ENCODE results near the gene SMARCE1. TPM values are rescaled to one million over a fixed set of nuclear protein-coding genes. Genes with fewer than 3 reads are reported as not detected.

The SMARCE1 gene
- total and polyA plus RNA-seq, 7 donors = 49.6 to 64.7 (median 59.9) TPM

DNA sequence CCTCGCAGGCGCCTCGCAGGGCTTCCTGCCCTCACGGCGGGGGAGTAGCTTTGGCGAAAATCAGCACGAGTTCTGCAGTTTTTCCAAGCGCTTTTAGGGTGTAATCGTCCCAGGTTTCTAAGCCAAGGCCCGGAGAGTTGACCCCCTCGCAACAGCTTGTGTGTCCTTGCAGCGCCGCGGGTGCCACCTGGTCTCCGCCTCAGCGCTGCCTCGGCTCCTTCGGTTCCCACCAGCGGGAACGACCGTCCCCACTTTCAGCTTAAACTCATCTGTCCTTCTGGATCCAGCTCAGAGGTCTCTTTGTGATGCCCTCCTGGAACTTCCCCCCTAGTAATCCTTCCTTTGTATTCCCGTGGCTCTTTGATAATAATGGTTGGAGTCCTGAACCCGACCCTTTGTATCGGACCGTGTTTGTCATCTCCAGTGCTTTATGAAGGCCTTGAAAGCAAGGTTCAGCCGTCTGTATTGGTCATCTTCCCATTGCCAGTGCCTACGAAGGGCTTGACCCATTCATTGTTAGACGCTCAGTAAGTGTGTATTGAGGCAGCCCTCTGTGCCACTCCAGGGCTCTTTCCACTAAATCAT, 858 bp upstream of the SMARCE1 start:
- DNase-seq = no peak
- 1 to 2% (median 1%) methylated on average over 27 to 28 of the region's 28 CpGs for WGBS, 3 donors
- intact Hi-C loops (cut with DNase I) = no loop called here

DNA sequence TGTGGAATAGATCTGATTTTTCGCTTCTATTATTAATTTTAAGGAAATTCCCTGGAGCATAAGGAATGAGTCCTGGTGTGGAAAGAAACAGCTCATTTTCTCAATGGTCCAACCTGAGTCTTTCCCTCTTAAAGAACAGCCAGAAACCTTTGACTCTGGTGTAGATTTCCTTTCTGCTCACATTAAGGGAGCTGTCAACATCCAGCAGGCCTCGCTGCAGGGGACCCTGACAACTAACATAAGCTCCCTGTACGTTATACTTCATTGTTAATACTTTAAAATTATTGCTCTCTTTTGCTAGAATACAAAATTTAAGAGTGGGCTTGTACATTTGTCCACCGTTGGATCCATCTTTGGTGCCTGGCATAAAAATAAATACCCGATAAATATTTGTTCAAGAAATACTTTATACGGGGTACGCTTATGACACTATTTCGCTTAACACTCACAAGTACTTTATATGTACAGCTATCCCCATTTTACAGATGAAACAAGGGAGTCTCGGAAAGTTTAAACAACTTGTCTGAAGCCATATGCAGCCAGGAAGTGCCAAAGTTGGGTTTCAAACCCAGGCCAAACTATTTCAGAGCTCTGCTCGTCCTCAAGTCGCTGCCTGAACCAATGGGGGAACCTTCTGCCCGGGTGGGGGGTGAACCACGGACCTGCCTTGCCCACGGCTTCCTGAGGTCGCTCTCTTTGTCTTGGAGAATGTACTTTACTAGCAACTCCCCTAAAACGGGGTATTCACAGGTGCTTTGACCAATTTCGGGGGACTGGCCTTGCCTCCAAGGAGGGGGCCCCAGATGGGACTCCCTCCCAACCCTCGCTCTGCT, 611 bp downstream of the SMARCE1 start:
- peak overlapping the region; percentile 96 for H3K27ac ChIP-seq
- WGBS, 3 donors = 7 to 10% (median 9%) methylated on average over 18 of the region's 18 CpGs
- H3K4me3 ChIP-seq = peak overlapping the region; percentile 95
- H3K36me3 ChIP-seq (ENCODE audit: insufficient read depth in 1 of 2, low read depth in 1 of 2) = peaks cover 0 to 37% of the 10 kb centered on the region in 2 donors
- TF ChIP-seq, protein P1, sequence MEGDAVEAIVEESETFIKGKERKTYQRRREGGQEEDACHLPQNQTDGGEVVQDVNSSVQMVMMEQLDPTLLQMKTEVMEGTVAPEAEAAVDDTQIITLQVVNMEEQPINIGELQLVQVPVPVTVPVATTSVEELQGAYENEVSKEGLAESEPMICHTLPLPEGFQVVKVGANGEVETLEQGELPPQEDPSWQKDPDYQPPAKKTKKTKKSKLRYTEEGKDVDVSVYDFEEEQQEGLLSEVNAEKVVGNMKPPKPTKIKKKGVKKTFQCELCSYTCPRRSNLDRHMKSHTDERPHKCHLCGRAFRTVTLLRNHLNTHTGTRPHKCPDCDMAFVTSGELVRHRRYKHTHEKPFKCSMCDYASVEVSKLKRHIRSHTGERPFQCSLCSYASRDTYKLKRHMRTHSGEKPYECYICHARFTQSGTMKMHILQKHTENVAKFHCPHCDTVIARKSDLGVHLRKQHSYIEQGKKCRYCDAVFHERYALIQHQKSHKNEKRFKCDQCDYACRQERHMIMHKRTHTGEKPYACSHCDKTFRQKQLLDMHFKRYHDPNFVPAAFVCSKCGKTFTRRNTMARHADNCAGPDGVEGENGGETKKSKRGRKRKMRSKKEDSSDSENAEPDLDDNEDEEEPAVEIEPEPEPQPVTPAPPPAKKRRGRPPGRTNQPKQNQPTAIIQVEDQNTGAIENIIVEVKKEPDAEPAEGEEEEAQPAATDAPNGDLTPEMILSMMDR (IDR thresholded peaks at IDR 0.05) = no peak
- ATAC-seq = peak; percentile 70 to 79 (median 72)
- intact Hi-C loops (cut with DNase I) = no loop called here
- DNase-seq = no peak
- peaks cover 20% of the 10 kb centered on the region for H3K4me1 ChIP-seq
- H3K27me3 ChIP-seq (ENCODE audit: insufficient read depth in 3 of 3, low read length in 2 of 3) = no peaks in the 10 kb centered on the region
- no peaks in the 10 kb centered on the region for H3K9me3 ChIP-seq

More for the DNA sequence above, 858 bp upstream of the SMARCE1 start:
- Histone ChIP-seq H3K27me3 (ENCODE audit: insufficient read depth in 3 of 3, low read length in 2 of 3) (no peaks in the 10 kb centered on the region), H3K4me3 (peak overlapping the region; percentile 95), H3K4me1 (peaks cover 20% of the 10 kb centered on the region), H3K27ac (peak overlapping the region; percentile 96), H3K9me3 (no peaks in the 10 kb centered on the region), H3K36me3 (ENCODE audit: insufficient read depth in 1 of 2, low read depth in 1 of 2) (peaks cover 0 to 22% of the 10 kb centered on the region in 2 donors)
- TF ChIP-seq, protein P1 (IDR thresholded peaks at IDR 0.05) = no peak
- ATAC-seq = peak; percentile 51 to 72 (median 60)

GRCh38 chr17:40645943-40646342, 1.7 kb downstream of the SMARCE1 start:
- H3K4me3 ChIP-seq = peak overlapping the region; percentile 95
- TF ChIP-seq, protein P1 (IDR thresholded peaks at IDR 0.05) = no peak
- intact Hi-C loops (cut with DNase I) = no loop called here

GRCh38 chr17:40645291-40645690, 2.3 kb downstream of the SMARCE1 start:
- intact Hi-C loops (cut with DNase I) = no loop called here
- Histone ChIP-seq H3K4me1 (peaks cover 20% of the 10 kb centered on the region), H3K27ac (no peak overlapping the region), H3K4me3 (no peak overlapping the region), H3K9me3 (no peaks in the 10 kb centered on the region), H3K36me3 (ENCODE audit: insufficient read depth in 1 of 2, low read depth in 1 of 2) (peaks cover 0 to 54% of the 10 kb centered on the region in 2 donors), H3K27me3 (ENCODE audit: insufficient read depth in 3 of 3, low read length in 2 of 3) (no peaks in the 10 kb centered on the region)
- TF ChIP-seq, protein P1 (IDR thresholded peaks at IDR 0.05) = no peak
- ATAC-seq = no peak
- DNase-seq = no peak

More at GRCh38 chr17:40645943-40646342, 1.7 kb downstream of the SMARCE1 start:
- WGBS, 3 donors = 33 to 47% (median 45%) methylated on average over 2 of the region's 2 CpGs
- Histone ChIP-seq H3K4me1 (peaks cover 20% of the 10 kb centered on the region), H3K27me3 (ENCODE audit: insufficient read depth in 3 of 3, low read length in 2 of 3) (no peaks in the 10 kb centered on the region), H3K27ac (no peak overlapping the region), H3K9me3 (no peaks in the 10 kb centered on the region), H3K36me3 (ENCODE audit: insufficient read depth in 1 of 2, low read depth in 1 of 2) (peaks cover 0 to 47% of the 10 kb centered on the region in 2 donors)
- no peak for DNase-seq
- ATAC-seq = no peak

Measured in psoas muscle (tissue), 8 donors.